Neural cell (in vitro differentiated cells): Measurements from ENCODE around the gene ROR1. TPM values are rescaled to one million over a fixed set of nuclear protein-coding genes. Genes with fewer than 3 reads are reported as not detected.

ENCODE experiments used
- H2AFZ ChIP-seq: fragments of 200-600, 300-800 bp; sonication (generic), shearing (Covaris generic); 2 replicates; pipeline ENCODE4 v1.6.0; 2014; ENCODE audit warnings: low read depth, mild to moderate bottlenecking, antibody characterized with exemption, low read length, moderate library complexity
- H3F3A ChIP-seq: fragments of 200-600 bp; shearing (Covaris generic); 2 replicates; pipeline ENCODE4 v1.6.1; 2016; ENCODE audit warnings: mild to moderate bottlenecking, moderate library complexity, mixed read lengths, antibody characterized with exemption, low read length; ENCODE audit not compliant: insufficient read depth, poor library complexity, severe bottlenecking
- H3K27ac ChIP-seq: fragments of 200-600, 300-800 bp; sonication (generic), shearing (Covaris generic); 2 replicates; pipeline ENCODE4 v1.5.1; 2014; ENCODE audit warnings: mild to moderate bottlenecking, low read length, moderate library complexity
- H3K27me3 ChIP-seq: fragments of 300-800, 200-600 bp; sonication (generic), shearing (Covaris generic); 2 replicates; pipeline ENCODE4 v1.6.0; 2014; ENCODE audit warnings: mild to moderate bottlenecking, low read depth, low read length, moderate library complexity; ENCODE audit not compliant: insufficient read depth
- H3K36me3 ChIP-seq: fragments of 300-800, 200-600 bp; sonication (generic), shearing (Covaris generic); 2 replicates; pipeline ENCODE4 v1.5.1; 2014; ENCODE audit warnings: mild to moderate bottlenecking, antibody characterized with exemption, low read length, moderate library complexity; ENCODE audit not compliant: insufficient read depth
- H3K4me2 ChIP-seq: fragments of 300-800, 200-600 bp; sonication (generic), shearing (Covaris generic); 2 replicates; pipeline ENCODE4 v1.6.0; 2014; ENCODE audit warnings: mild to moderate bottlenecking, low read length
- H3K4me3 ChIP-seq: fragments of 300-800, 200-600 bp; sonication (generic), shearing (Covaris generic); 2 replicates; pipeline ENCODE4 v1.5.1; 2014; ENCODE audit warnings: mild to moderate bottlenecking, low read length, moderate library complexity
- H3K79me2 ChIP-seq: fragments of 200-600 bp; shearing (Covaris generic); replicated peaks from 2 replicates; pipeline ENCODE4 v1.6.0; 2014; ENCODE audit warnings: mild to moderate bottlenecking, low read length, moderate library complexity; ENCODE audit not compliant: insufficient read depth
- H3K9ac ChIP-seq: fragments of 300-800, 200-600 bp; sonication (generic), shearing (Covaris generic); 2 replicates; pipeline ENCODE4 v1.6.1; 2016; ENCODE audit warnings: mild to moderate bottlenecking, low read length, mixed read lengths
- H3K9me2 ChIP-seq: fragments of 200-600 bp; shearing (Covaris generic); 2 replicates; pipeline ENCODE4 v1.6.1; 2016; ENCODE audit warnings: mild to moderate bottlenecking, low read length, mixed read lengths; ENCODE audit not compliant: insufficient read depth
- H3K9me3 ChIP-seq: fragments of 200-600, 300-800 bp; sonication (generic), shearing (Covaris generic); 2 replicates; pipeline ENCODE4 v1.6.1; 2016; ENCODE audit warnings: mild to moderate bottlenecking, mixed run types, low read length, moderate library complexity, mixed read lengths
- H4K20me1 ChIP-seq: fragments of 200-600 bp; shearing (Covaris generic); 2 replicates; pipeline ENCODE4 v1.6.1; 2016; ENCODE audit warnings: mild to moderate bottlenecking, mixed run types; ENCODE audit not compliant: insufficient read depth
- CTCF ChIP-seq: fragments of 450-650 bp; IDR thresholded peaks from 2 replicates; pipeline ENCODE4 v1.5.1; 2014; ENCODE audit warnings: antibody characterized with exemption, mild to moderate bottlenecking, moderate library complexity; ENCODE audit not compliant: poor library complexity, severe bottlenecking
- EP300 ChIP-seq: fragments of 450-650 bp; conservative IDR thresholded peaks from 2 replicates; pipeline ENCODE4 v1.6.1; 2014; ENCODE audit warnings: antibody characterized with exemption, mild to moderate bottlenecking, moderate library complexity; ENCODE audit not compliant: poor library complexity, severe bottlenecking
- EZH2 ChIP-seq: fragments of 200-600, 300-800 bp; shearing (Covaris generic), sonication (generic); IDR thresholded peaks from 2 replicates; pipeline ENCODE4 v1.6.1; 2014; ENCODE audit warnings: antibody characterized with exemption, low read length, borderline replicate concordance, mild to moderate bottlenecking; ENCODE audit not compliant: insufficient read depth, poor library complexity, severe bottlenecking
- MXI1 ChIP-seq: fragments of 450-650 bp; conservative IDR thresholded peaks from 2 replicates; pipeline ENCODE4 v1.6.1; 2014; ENCODE audit warnings: antibody characterized with exemption, mild to moderate bottlenecking; ENCODE audit not compliant: poor library complexity, severe bottlenecking
- POLR2AphosphoS5 ChIP-seq: IDR thresholded peaks from 2 replicates; pipeline ENCODE4 v1.6.1; 2012
- RAD21 ChIP-seq: fragments of 450-650 bp; conservative IDR thresholded peaks from 2 replicates; pipeline ENCODE4 v1.6.1; 2014; ENCODE audit warnings: antibody characterized with exemption, mild to moderate bottlenecking, moderate library complexity
- REST ChIP-seq: IDR thresholded peaks from 2 replicates; pipeline ENCODE4 v1.6.1; 2012; ENCODE audit warnings: borderline replicate concordance
- SMC3 ChIP-seq: fragments of 450-650 bp; conservative IDR thresholded peaks from 2 replicates; pipeline ENCODE4 v1.6.1; 2014; ENCODE audit warnings: antibody characterized with exemption, mild to moderate bottlenecking, moderate library complexity; ENCODE audit not compliant: poor library complexity
- TAF1 ChIP-seq: IDR thresholded peaks from 2 replicates; pipeline ENCODE4 v1.6.1; 2012; ENCODE audit warnings: low read depth
- polyA plus RNA-seq: library from polyadenylated mRNA; depleted of rRNA; stranded (reverse); fragments of >200 nt; gene quantifications from 2 replicates; pipeline ENCODE4 v1.2.3, GENCODE V29; 2014

Gene ROR1
- polyA plus RNA-seq, 1 donor from 2014 or later, result 0.27 TPM

- H2AFZ ChIP-seq, result no peak overlapping the region
Observed at GRCh38 chr1:63770381-63770780, 3.4 kb upstream of the ROR1 start.

GRCh38 chr1:63772201-63772600 is 1.6 kb upstream of the ROR1 start:
- Histone ChIP-seq H3K4me2 (no peak overlapping the region), H3K9ac (no peak overlapping the region), H3K27me3 (peaks cover 34% of the 10 kb centered on the region), H4K20me1 (no peaks in the 10 kb centered on the region), H2AFZ (no peak overlapping the region), H3F3A (no peaks in the 10 kb centered on the region), H3K9me2 (no peaks in the 10 kb centered on the region), H3K36me3 (no peaks in the 10 kb centered on the region), H3K9me3 (no peaks in the 10 kb centered on the region), H3K27ac (no peak overlapping the region), H3K4me3 (no peak overlapping the region), H3K79me2 (no peaks in the 10 kb centered on the region)
- TF ChIP-seq EP300 (no peak), CTCF (no peak), TAF1 (no peak), SMC3 (no peak), REST (no peak)

More at GRCh38 chr1:63770381-63770780, 3.4 kb upstream of the ROR1 start:
- Histone ChIP-seq H4K20me1 (no peaks in the 10 kb centered on the region), H3K9me3 (no peaks in the 10 kb centered on the region), H3K9ac (no peak overlapping the region), H3K4me2 (no peak overlapping the region), H3K79me2 (no peaks in the 10 kb centered on the region), H3K36me3 (no peaks in the 10 kb centered on the region), H3K27me3 (peaks cover 24% of the 10 kb centered on the region), H3K9me2 (no peaks in the 10 kb centered on the region), H3F3A (no peaks in the 10 kb centered on the region), H3K4me3 (no peak overlapping the region), H3K27ac (no peak overlapping the region)
- TF ChIP-seq POLR2AphosphoS5 (no peak), RAD21 (no peak), MXI1 (no peak), EZH2 (no peak), EP300 (no peak), CTCF (no peak), SMC3 (no peak), REST (no peak), TAF1 (no peak)
